K562 (cell line): ENCODE data around the gene NF1. TPM values are rescaled to one million over a fixed set of nuclear protein-coding genes. Genes with fewer than 3 reads are reported as not detected.

Experiments
- ARHGAP35 ChIP-seq: fragments of 450-650 bp; IDR thresholded peaks from 2 replicates; pipeline ENCODE4 v1.6.1; 2018; ENCODE audit not compliant: partially characterized antibody
- ARID4B ChIP-seq: sonication (generic); formaldehyde crosslinking; IDR thresholded peaks from 2 replicates; pipeline ENCODE4 v1.8.0; 2022; ENCODE audit warnings: mild to moderate bottlenecking, missing genetic modification reagents
- BHLHE40 ChIP-seq: IDR thresholded peaks from 2 replicates; pipeline ENCODE4 v1.6.1; 2011; ENCODE audit warnings: low read length, improper control_type of control experiment
- KAT7 ChIP-seq: sonication (generic); formaldehyde crosslinking; IDR thresholded peaks from 2 replicates; pipeline ENCODE4 v1.8.0; 2022; ENCODE audit warnings: missing genetic modification reagents, mild to moderate bottlenecking, borderline replicate concordance
- KDM1A ChIP-seq, 2 experiments: fragments of 450-650 bp; IDR thresholded peaks; 2 replicates each; pipeline ENCODE4 v1.6.1; 2016; ENCODE audit warnings: mild to moderate bottlenecking in 2 of 2
- KLF10 ChIP-seq: fragments of 250-450 bp; sonication (Bioruptor Pico); IDR thresholded peaks from 2 replicates; pipeline ENCODE4 v1.6.1; 2021; ENCODE audit warnings: matching md5 sums
- NCOR1 ChIP-seq: fragments of 450-650 bp; IDR thresholded peaks from 2 replicates; pipeline ENCODE4 v1.6.1; 2016; ENCODE audit warnings: mild to moderate bottlenecking, moderate library complexity
- PCBP1 ChIP-seq: fragments of 200-400 bp; formaldehyde crosslinking; IDR thresholded peaks from 2 replicates; pipeline ENCODE4 v1.6.1; 2018; ENCODE audit warnings: mild to moderate bottlenecking, low read depth, low read length; ENCODE audit not compliant: poor library complexity, severe bottlenecking
- SRF ChIP-seq, 2 experiments: fragments of 250-450, 450-650 bp in 1 of 2; sonication (Bioruptor Pico) in 1 of 2; sonication (generic) in 1 of 2; formaldehyde crosslinking; IDR thresholded peaks; 2 replicates each; pipeline versions ENCODE4 v1.5.0 to v1.5.1; 2020 to 2022; ENCODE audit warnings: mild to moderate bottlenecking in 1 of 2, missing genetic modification reagents in 1 of 2
- ZNF318 ChIP-seq, 2 experiments: fragments of 450-650 bp; IDR thresholded peaks; 2 replicates each; pipeline ENCODE4 v1.6.1; 2016; ENCODE audit warnings: mild to moderate bottlenecking in 2 of 2, borderline replicate concordance in 1 of 2, low read depth in 1 of 2, moderate library complexity in 1 of 2
- ZNF76 ChIP-seq: fragments of 250-450 bp; sonication (Bioruptor Pico); IDR thresholded peaks from 2 replicates; pipeline ENCODE4 v1.4.0; 2020; ENCODE audit warnings: mild to moderate bottlenecking, moderate library complexity, borderline replicate concordance
- polyA plus RNA-seq, 8 experiments: library from polyadenylated mRNA; depleted of rRNA in 4 of 8; stranded (reverse) in 5 of 8; unstranded in 3 of 8; fragments of >200 nt; fragmentation: Nextera tagmentation in 2 of 8; fragmentation: Illumina TruSeq in 1 of 8; extraction: Ambion mirVana in 2 of 8; extraction: Trizol in 1 of 8; gene quantifications; 2 replicates each; pipeline versions ENCODE4 v1.2.1 to v1.2.3, GENCODE V29; 2011 to 2014; ENCODE audit warnings: inconsistent platforms in 1 of 8, missing spikeins in 1 of 8
- total RNA-seq, 7 experiments: library from RNA; depleted of rRNA in 6 of 7; stranded (reverse); fragments of >200 nt in 6 of 7; fragmentation: Illumina TruSeq in 2 of 7; extraction: Trizol in 2 of 7; gene quantifications; 2 replicates each; pipeline versions ENCODE4 v1.2.1 to v1.2.3, GENCODE V29; 2011 to 2021; ENCODE audit warnings: low replicate concordance in 1 of 7

The NF1 gene
- total and polyA plus RNA-seq, 9 of the 15 experiments (the other 6 are each of a cell fraction or from before 2014, with no cell fraction given), result 3.4 to 41.9 (median 24.3) TPM

- TF ChIP-seq ZNF318 (IDR thresholded peaks at IDR 0.05; ENCODE audit: borderline replicate concordance in 1 of 2, low read depth in 1 of 2) (peak in 1 of 2 experiments; percentile 81; a peak in 2 of 4 replicates), ZNF76 (CRISPR knock-in tag) (no peak), KLF10 (CRISPR knock-in tag) (no peak), KAT7 (CRISPR knock-in tag) (no peak), KDM1A (IDR thresholded peaks at IDR 0.05) (peak; percentile 82 to 84), ARID4B (CRISPR knock-in tag) (no peak), BHLHE40 (peak; percentile 86), NCOR1 (peak; percentile 43), SRF (CRISPR knock-in tag; IDR thresholded peaks at IDR 0.05) (no peak; a peak in 1 of 4 replicates), PCBP1 (no peak), ARHGAP35 (no peak)
Observed at GRCh38 chr17:31052187-31052889, 42.4 kb upstream of the NF1 start (continued).
